Breast epithelium (tissue), 4 donors: ENCODE measurements around the gene OR52E2. TPM values are rescaled to one million over a fixed set of nuclear protein-coding genes. Genes with fewer than 3 reads are reported as not detected.

Experiments used
- DNase-seq, 2 donors: peaks; one replicate each; pipeline ENCODE4 v3.0.0-alpha.2; 2019; ENCODE audit warnings: low spot score in 2 of 2
- H3K27ac ChIP-seq, 2 donors: fragments of 200-600 bp; sonication (generic) in 1 of 2; one replicate each; pipeline ENCODE4 v1.5.1; 2016 to 2019; ENCODE audit warnings: mild to moderate bottlenecking in 1 of 2
- H3K27me3 ChIP-seq, 2 donors: fragments of 200-600 bp; sonication (generic) in 1 of 2; one replicate each; pipeline versions ENCODE4 v1.5.1 to v1.6.0; 2017 to 2019; ENCODE audit warnings: control low read depth in 1 of 2, mild to moderate bottlenecking in 1 of 2
- H3K36me3 ChIP-seq: fragments of 200-600 bp; one replicate; pipeline ENCODE4 v1.5.1; 2019
- H3K4me1 ChIP-seq, 2 donors: fragments of 200-600 bp; sonication (generic); one replicate each; pipeline ENCODE4 v1.5.1; 2016 to 2019; ENCODE audit warnings: control low read depth in 1 of 2
- H3K4me3 ChIP-seq, 3 donors: fragments of 200-600 bp; sonication (generic); 1 replicate in 2 of 3; 2 replicates in 1 of 3; pipeline ENCODE4 v1.5.1; 2016 to 2019; ENCODE audit warnings: mild to moderate bottlenecking in 3 of 3, moderate library complexity in 2 of 3
- H3K9me3 ChIP-seq, 2 donors: fragments of 200-600 bp; sonication (generic) in 1 of 2; one replicate each; pipeline ENCODE4 v1.5.1; 2016 to 2019; ENCODE audit warnings: control low read depth in 1 of 2
- POLR2A ChIP-seq: fragments of 450-650 bp; IDR thresholded peaks from one replicate; pipeline ENCODE4 v1.6.1; 2016; ENCODE audit warnings: antibody characterized with exemption, mild to moderate bottlenecking, moderate library complexity
- POLR2AphosphoS5 ChIP-seq, 3 donors: sonication (generic); formaldehyde crosslinking; IDR thresholded peaks; one replicate each; pipeline ENCODE4 v1.6.1; 2017; ENCODE audit warnings: antibody characterized with exemption in 3 of 3
- intact Hi-C: fragments of 100-400 bp; cut with DNase I; formaldehyde crosslinking; loops from one replicate; pipeline ENCODE4 v1.15.1; 2023; ENCODE audit warnings: low total_unique reads
- total RNA-seq, 3 donors: library from RNA; depleted of rRNA; stranded (reverse); fragments of >200 nt; gene quantifications; one replicate each; pipeline ENCODE4 v1.1.0, GENCODE V29; 2016
- TF ChIP-seq, protein P1 (sequence below), 3 donors: fragments of 450-650 bp; IDR thresholded peaks; one replicate each; pipeline ENCODE4 v1.5.1; 2016 to 2017; ENCODE audit warnings: antibody characterized with exemption in 3 of 3, mild to moderate bottlenecking in 3 of 3, moderate library complexity in 3 of 3

Gene OR52E2
- total RNA-seq, 3 donors from 2014 or later = not detected

DNA sequence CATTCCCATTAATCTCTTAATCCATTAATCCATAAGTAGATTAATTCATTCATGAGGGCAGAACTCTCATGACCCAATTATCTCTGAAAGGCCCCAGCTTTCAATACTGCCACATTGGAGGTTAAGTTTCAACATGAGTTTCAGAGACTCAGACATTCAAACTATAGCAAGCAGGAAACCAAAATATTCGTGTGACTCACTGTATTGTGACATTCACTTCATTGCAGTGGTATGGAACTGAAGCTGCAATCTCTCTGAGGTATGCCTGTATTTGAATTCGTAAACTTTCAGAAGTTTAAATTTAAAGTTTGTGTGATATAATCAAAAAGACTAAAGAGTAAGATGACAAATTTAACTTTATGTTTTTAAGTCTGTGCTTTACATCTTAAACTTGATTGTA lies 16.0 kb downstream of the OR52E2 start:
- TF ChIP-seq POLR2AphosphoS5 (IDR thresholded peaks at IDR 0.05) = no peak
- TF ChIP-seq, protein P1, sequence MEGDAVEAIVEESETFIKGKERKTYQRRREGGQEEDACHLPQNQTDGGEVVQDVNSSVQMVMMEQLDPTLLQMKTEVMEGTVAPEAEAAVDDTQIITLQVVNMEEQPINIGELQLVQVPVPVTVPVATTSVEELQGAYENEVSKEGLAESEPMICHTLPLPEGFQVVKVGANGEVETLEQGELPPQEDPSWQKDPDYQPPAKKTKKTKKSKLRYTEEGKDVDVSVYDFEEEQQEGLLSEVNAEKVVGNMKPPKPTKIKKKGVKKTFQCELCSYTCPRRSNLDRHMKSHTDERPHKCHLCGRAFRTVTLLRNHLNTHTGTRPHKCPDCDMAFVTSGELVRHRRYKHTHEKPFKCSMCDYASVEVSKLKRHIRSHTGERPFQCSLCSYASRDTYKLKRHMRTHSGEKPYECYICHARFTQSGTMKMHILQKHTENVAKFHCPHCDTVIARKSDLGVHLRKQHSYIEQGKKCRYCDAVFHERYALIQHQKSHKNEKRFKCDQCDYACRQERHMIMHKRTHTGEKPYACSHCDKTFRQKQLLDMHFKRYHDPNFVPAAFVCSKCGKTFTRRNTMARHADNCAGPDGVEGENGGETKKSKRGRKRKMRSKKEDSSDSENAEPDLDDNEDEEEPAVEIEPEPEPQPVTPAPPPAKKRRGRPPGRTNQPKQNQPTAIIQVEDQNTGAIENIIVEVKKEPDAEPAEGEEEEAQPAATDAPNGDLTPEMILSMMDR (IDR thresholded peaks at IDR 0.05) = no peak
- TF ChIP-seq POLR2A = no peak
- intact Hi-C loops = no loop called here
- no peak overlapping the region for H3K27ac ChIP-seq
- no peak overlapping the region for H3K4me3 ChIP-seq
- no peaks in the 10 kb centered on the region for H3K9me3 ChIP-seq
- H3K36me3 ChIP-seq = no peaks in the 10 kb centered on the region
- no peaks in the 10 kb centered on the region for H3K4me1 ChIP-seq
- no peaks in the 10 kb centered on the region for H3K27me3 ChIP-seq
- no peak for DNase-seq

DNA sequence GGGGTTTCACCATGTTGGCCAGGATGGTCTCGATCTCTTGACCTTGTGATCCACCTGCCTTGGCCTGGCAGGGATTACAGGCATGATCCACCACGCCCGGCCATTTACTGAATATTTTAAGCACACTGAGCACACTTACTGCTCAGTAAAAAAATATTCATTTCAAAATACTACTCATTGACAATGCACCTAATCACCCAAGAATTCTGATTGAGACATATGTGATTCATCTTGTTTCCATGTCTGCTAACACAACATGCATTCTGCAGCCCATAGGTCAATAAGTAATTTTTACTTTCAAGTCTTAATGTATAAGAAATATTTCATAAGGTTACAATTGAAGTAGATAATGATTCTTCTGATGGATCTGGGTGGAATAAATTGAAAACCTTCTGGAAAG lies 17.3 kb downstream of the OR52E2 start:
- TF ChIP-seq, protein P1 (IDR thresholded peaks at IDR 0.05) = no peak
- TF ChIP-seq POLR2AphosphoS5 (IDR thresholded peaks at IDR 0.05) (no peak), POLR2A (no peak)
- Histone ChIP-seq H3K4me1 (no peaks in the 10 kb centered on the region), H3K4me3 (no peak overlapping the region), H3K27me3 (no peaks in the 10 kb centered on the region), H3K27ac (no peak overlapping the region), H3K36me3 (no peaks in the 10 kb centered on the region), H3K9me3 (no peaks in the 10 kb centered on the region)
- no peak for DNase-seq
- intact Hi-C loops = no loop called here

DNA sequence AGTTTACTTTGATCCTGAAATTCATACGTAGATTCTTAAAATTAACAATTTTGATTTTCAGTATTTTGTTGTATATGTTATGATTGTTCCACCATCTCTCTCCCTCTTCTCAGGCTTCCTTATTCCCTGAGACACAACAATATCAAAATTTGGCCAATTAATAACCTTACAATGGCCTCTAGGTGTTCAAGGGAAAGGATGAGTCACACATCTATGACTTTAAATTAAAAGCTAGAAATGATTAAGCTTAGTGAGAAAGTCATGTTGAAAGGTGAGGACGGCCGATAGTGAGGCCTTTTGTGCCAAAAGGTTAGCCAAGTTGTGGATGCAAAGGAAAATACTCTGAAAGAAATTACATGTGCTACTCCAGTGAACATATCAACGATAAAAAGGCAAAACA lies 18.6 kb downstream of the OR52E2 start:
- Histone ChIP-seq H3K4me1 (no peaks in the 10 kb centered on the region), H3K36me3 (no peaks in the 10 kb centered on the region), H3K4me3 (no peak overlapping the region), H3K27ac (no peak overlapping the region), H3K9me3 (no peaks in the 10 kb centered on the region), H3K27me3 (no peaks in the 10 kb centered on the region)
- TF ChIP-seq, protein P1 (IDR thresholded peaks at IDR 0.05) = no peak
- TF ChIP-seq POLR2AphosphoS5 (IDR thresholded peaks at IDR 0.05) = no peak
- TF ChIP-seq POLR2A = no peak
- intact Hi-C loops = no loop called here
- no peak for DNase-seq

DNA sequence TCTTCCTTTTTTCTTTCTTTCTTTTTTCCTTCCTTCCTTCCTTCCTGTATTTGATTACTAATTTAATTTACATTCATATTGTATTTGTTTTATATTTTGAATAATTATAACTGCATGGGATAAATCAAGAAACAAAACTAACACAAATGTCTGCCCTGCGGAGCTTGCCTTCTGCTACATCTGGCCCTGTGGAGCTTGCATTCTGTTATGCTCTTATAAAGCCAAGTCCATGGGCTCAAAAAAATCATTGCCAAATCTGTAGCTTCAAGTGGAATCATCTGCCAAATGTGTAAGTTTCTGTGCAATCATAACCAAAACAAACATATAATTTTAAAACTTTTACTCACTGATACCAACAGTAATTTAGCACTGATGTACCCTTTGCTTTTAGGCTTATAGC lies 21.1 kb downstream of the OR52E2 start:
- H3K27ac ChIP-seq = no peak overlapping the region
- H3K4me3 ChIP-seq = no peak overlapping the region
- H3K9me3 ChIP-seq = no peaks in the 10 kb centered on the region
- no peak for DNase-seq
- H3K27me3 ChIP-seq = no peaks in the 10 kb centered on the region
- H3K36me3 ChIP-seq = no peaks in the 10 kb centered on the region
- no peak for TF ChIP-seq POLR2A
- TF ChIP-seq POLR2AphosphoS5 (IDR thresholded peaks at IDR 0.05) = no peak
- TF ChIP-seq, protein P1 (IDR thresholded peaks at IDR 0.05) = no peak
- intact Hi-C loops = no loop called here
- no peaks in the 10 kb centered on the region for H3K4me1 ChIP-seq

DNA sequence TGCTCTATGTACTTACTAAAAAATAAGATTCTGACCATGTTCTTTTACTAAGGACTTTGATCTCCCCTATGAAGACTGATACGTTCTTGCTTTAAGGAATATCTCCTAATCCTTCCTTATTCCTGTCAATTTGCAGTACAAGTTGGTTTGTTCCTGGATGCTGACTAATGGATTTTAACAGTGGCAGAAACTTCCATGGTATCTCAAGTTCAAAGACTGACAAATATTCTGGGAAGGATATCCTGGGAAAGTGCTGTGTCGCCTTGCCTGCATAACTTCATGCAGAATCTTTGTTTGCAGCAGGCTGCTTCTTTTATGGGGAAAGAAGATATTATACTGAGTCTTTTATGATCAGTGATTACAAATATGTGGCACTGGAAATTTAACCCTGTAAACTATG lies 21.5 kb downstream of the OR52E2 start:
- H3K36me3 ChIP-seq = no peaks in the 10 kb centered on the region
- no peak overlapping the region for H3K27ac ChIP-seq
- H3K4me1 ChIP-seq = no peaks in the 10 kb centered on the region
- no peak overlapping the region for H3K4me3 ChIP-seq
- no peak for TF ChIP-seq POLR2AphosphoS5 (IDR thresholded peaks at IDR 0.05)
- TF ChIP-seq POLR2A = no peak
- TF ChIP-seq, protein P1 (IDR thresholded peaks at IDR 0.05) = no peak
- intact Hi-C loops = no loop called here
- H3K9me3 ChIP-seq = no peaks in the 10 kb centered on the region
- DNase-seq = no peak
- no peaks in the 10 kb centered on the region for H3K27me3 ChIP-seq
